ENCODE results near the gene MLPH.

MLPH gene, protein sequence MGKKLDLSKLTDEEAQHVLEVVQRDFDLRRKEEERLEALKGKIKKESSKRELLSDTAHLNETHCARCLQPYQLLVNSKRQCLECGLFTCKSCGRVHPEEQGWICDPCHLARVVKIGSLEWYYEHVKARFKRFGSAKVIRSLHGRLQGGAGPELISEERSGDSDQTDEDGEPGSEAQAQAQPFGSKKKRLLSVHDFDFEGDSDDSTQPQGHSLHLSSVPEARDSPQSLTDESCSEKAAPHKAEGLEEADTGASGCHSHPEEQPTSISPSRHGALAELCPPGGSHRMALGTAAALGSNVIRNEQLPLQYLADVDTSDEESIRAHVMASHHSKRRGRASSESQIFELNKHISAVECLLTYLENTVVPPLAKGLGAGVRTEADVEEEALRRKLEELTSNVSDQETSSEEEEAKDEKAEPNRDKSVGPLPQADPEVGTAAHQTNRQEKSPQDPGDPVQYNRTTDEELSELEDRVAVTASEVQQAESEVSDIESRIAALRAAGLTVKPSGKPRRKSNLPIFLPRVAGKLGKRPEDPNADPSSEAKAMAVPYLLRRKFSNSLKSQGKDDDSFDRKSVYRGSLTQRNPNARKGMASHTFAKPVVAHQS

DNA sequence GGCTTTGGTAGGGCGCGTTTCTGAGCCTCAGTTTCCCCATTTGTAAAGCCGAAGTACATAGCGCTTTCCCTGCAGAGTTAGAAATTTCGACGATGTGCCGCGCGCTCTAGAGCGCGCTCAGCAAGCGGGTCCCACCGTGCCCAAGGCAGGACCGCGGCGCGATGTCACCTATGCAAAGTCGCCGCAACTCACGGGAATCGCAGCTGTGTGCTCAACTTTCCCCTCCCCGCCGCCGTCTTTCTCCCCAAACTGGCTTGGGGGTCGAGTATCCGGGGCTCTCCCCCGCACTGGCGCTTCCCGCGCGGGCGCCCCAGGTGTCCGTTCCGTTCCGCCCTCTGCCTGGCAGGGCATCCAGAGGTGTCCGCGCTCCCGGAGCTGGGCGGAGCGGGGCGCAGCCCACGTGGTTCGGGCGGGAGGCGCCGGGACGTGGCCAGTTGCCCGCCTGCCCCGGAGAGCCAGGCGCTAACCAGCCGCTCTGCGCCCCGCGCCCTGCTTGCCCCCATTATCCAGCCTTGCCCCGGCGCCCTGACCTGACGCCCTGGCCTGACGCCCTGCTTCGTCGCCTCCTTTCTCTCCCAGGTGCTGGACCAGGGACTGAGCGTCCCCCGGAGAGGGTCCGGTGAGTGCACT is at the start of gene MLPH:
TSS of gene MLPH (plus strand) at position 433 of the 630 bp plus-strand sequence. CDS start 6,176 bp downstream, outside the sequence.
- Histone ChIP-seq H3K36me3 (ENCODE audit: control insufficient read depth in 2 of 2, insufficient read depth in 2 of 2, low read length in 2 of 2) (no peaks in the 10 kb centered on the region), H3K27ac (ENCODE audit: low read length) (no peak within 1 kb of the TSS), H3K27me3 (ENCODE audit: control insufficient read depth in 1 of 2, insufficient read depth in 2 of 2, low read length in 2 of 2) (peaks cover 17 to 30% of the 10 kb centered on the region in 2 donors), H3K9me3 (ENCODE audit: control insufficient read depth in 2 of 2, low read length in 2 of 2) (peaks cover 4 to 12% of the 10 kb centered on the region in 2 donors), H3K4me3 (ENCODE audit: low read length in 2 of 2) (peak within 1 kb of the TSS; percentile 47 to 73), H3K9ac (ENCODE audit: low read length in 2 of 2) (no peak within 1 kb of the TSS), H3K4me1 (ENCODE audit: control insufficient read depth, insufficient read depth, low read length) (peaks cover 16% of the 10 kb centered on the region)

DNA sequence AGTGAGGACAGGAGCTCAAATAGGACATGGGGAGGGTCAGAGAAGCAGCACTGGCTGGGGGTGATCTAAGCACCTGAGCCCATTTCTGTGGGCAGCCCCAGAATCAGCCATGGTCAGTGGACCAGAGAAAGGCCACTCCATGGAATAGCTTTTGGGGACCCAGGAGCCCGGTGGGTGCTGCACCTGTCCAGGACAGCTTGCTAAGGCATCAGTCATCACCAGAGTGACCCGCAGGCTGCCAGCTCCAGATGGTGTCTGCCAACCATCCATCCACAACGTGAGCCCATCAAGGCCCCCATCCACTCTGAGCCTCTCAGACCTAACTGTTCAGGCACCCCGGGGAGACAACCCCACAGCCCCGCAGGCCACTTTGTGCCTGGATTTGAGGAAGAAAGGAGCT is 49.5 kb upstream of the MLPH start:
- no peak overlapping the region for H3K4me3 ChIP-seq (ENCODE audit: low read length in 2 of 2)
- no peaks in the 10 kb centered on the region for H3K27me3 ChIP-seq (ENCODE audit: control insufficient read depth in 1 of 2, insufficient read depth in 2 of 2, low read length in 2 of 2)
- no peaks in the 10 kb centered on the region for H3K9me3 ChIP-seq (ENCODE audit: control insufficient read depth in 2 of 2, low read length in 2 of 2)
- H3K36me3 ChIP-seq (ENCODE audit: control insufficient read depth in 2 of 2, insufficient read depth in 2 of 2, low read length in 2 of 2), result no peaks in the 10 kb centered on the region
- no peak overlapping the region for H3K9ac ChIP-seq (ENCODE audit: low read length in 2 of 2)
- peaks cover 25% of the 10 kb centered on the region for H3K4me1 ChIP-seq (ENCODE audit: control insufficient read depth, insufficient read depth, low read length)
- H3K27ac ChIP-seq (ENCODE audit: low read length), result no peak overlapping the region

DNA sequence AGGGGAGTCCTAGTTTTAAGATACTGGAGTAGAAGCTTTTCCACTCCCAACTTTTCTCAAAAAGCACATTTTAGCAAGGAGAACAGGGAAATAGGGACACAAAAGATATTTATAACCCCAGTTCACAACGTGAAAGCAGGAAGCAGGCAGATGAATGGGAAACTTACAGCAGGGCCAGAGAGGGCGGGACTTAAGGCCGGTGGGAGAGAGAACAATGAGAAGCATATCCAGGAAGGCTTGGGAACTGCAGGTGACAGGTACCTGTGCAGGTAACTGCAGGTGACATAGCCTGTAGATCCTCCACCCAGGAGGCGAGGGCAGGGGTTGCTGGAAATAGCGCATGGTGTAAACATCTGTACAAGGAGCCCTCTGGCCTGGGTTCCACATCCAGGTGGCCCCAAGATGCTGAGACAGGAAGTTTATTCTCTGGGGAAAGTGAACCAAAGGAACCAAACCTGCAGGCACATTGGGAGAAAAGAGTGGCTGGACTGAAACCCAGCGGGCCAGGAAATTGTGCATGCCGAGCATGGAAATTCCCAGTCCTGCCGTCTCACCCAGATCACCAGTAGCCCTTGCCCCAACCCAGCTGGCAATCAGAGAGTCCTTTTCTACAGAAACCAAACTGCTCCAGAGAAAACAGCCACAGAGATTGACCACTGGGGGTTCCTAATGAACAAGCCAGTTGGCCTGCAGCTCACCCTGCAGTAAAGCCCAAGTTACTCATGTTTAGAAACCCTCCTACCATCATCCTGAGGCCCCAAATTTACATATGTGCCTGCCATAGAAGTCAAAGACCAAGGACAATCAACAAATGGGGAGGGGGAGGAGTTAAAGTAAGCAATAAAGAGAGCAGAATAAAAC is 48.7 kb upstream of the MLPH start:
- H3K27ac ChIP-seq (ENCODE audit: low read length), result no peak overlapping the region
- no peaks in the 10 kb centered on the region for H3K36me3 ChIP-seq (ENCODE audit: control insufficient read depth in 2 of 2, insufficient read depth in 2 of 2, low read length in 2 of 2)
- H3K9me3 ChIP-seq (ENCODE audit: control insufficient read depth in 2 of 2, low read length in 2 of 2), result no peaks in the 10 kb centered on the region
- peaks cover 0 to 2% of the 10 kb centered on the region in 2 donors for H3K27me3 ChIP-seq (ENCODE audit: control insufficient read depth in 1 of 2, insufficient read depth in 2 of 2, low read length in 2 of 2)
- H3K4me3 ChIP-seq (ENCODE audit: low read length in 2 of 2), result no peak overlapping the region
- H3K4me1 ChIP-seq (ENCODE audit: control insufficient read depth, insufficient read depth, low read length), result peaks cover 28% of the 10 kb centered on the region
- H3K9ac ChIP-seq (ENCODE audit: low read length in 2 of 2), result no peak overlapping the region

DNA sequence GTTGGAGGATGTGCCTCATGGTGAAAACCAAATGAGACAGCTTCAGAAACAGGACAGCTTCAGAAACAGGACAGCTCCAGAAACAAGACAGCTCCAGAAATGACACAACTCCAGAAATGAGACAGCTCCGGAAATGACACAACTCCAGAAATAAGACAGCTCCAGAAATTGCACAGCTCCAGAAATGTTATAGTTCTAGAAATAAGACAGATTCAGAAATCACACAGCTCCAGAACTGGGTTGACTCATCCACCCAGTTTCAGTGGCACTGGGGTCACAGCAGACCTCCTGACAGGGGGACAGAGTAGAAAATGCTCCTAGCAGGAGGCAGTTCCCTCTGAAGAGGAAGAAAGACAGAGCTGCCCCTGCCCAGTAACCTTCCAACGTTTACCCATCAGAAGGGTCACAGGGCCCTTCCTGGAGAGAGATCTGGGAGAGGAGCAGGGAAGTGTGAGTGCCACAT is 46.2 kb upstream of the MLPH start:
- Histone ChIP-seq H3K36me3 (ENCODE audit: control insufficient read depth in 2 of 2, insufficient read depth in 2 of 2, low read length in 2 of 2) (no peaks in the 10 kb centered on the region), H3K27me3 (ENCODE audit: control insufficient read depth in 1 of 2, insufficient read depth in 2 of 2, low read length in 2 of 2) (peaks cover 0 to 2% of the 10 kb centered on the region in 2 donors), H3K9ac (ENCODE audit: low read length in 2 of 2) (no peak overlapping the region), H3K9me3 (ENCODE audit: control insufficient read depth in 2 of 2, low read length in 2 of 2) (no peaks in the 10 kb centered on the region), H3K4me1 (ENCODE audit: control insufficient read depth, insufficient read depth, low read length) (peaks cover 22% of the 10 kb centered on the region), H3K27ac (ENCODE audit: low read length) (peak overlapping the region; percentile 18), H3K4me3 (ENCODE audit: low read length in 2 of 2) (no peak overlapping the region)

DNA sequence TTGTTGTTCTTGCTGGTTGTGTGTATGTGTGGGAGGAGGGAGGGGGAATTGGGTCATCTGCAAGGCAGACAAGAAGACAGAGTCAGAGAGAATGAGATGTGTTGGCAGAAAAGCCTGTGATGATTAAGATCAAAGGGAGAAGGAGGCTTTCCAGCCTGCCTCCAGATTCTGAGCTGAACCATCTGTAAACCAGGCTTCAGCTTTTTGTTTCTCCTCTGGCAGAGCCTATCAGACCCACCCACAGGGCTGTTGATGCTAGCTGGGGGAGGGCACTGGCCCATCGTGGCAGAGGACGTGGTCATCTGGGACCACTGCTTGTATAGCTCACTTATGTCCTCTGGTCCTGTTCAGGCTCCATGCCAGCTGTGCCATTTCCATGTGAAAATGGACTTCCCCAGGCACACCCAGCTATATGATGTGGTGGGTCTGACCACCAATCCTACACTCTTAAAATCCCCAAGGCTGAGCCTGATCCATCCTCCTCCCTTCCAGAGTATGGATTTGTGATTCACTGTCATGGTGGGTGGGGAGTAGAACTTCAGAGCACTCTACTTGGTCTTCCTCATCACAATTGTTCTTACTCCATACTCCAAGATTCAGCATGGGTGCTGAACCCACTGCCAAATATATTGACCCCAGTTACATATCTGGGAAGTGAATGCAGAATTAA is 45.3 kb upstream of the MLPH start:
- Histone ChIP-seq H3K9ac (ENCODE audit: low read length in 2 of 2) (no peak overlapping the region), H3K4me3 (ENCODE audit: low read length in 2 of 2) (no peak overlapping the region), H3K4me1 (ENCODE audit: control insufficient read depth, insufficient read depth, low read length) (peaks cover 13% of the 10 kb centered on the region), H3K9me3 (ENCODE audit: control insufficient read depth in 2 of 2, low read length in 2 of 2) (no peaks in the 10 kb centered on the region), H3K27ac (ENCODE audit: low read length) (no peak overlapping the region), H3K27me3 (ENCODE audit: control insufficient read depth in 1 of 2, insufficient read depth in 2 of 2, low read length in 2 of 2) (peaks cover 0 to 2% of the 10 kb centered on the region in 2 donors), H3K36me3 (ENCODE audit: control insufficient read depth in 2 of 2, insufficient read depth in 2 of 2, low read length in 2 of 2) (no peaks in the 10 kb centered on the region)

DNA sequence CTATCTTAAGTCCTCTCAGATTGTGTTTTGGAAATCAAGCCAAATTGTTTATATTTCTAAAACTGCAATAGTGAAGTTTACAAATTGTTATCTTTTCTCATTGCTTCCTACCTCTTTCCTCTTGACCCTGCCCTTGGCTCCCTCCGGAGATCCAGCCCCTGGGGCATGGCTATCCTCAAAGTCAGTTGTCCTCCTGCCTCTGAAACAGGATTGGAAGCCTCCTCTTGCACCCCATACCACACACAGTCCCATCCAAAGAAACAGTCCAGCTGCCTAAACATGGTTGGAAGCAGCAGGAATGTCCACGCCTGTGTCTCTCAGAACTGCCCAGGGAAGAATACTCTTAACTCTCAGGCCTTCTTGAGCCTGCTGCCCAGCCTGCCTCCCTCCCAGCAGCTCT is 43.0 kb upstream of the MLPH start:
- Histone ChIP-seq H3K9me3 (ENCODE audit: control insufficient read depth in 2 of 2, low read length in 2 of 2) (no peaks in the 10 kb centered on the region), H3K36me3 (ENCODE audit: control insufficient read depth in 2 of 2, insufficient read depth in 2 of 2, low read length in 2 of 2) (no peaks in the 10 kb centered on the region), H3K27me3 (ENCODE audit: control insufficient read depth in 1 of 2, insufficient read depth in 2 of 2, low read length in 2 of 2) (peaks cover 0 to 2% of the 10 kb centered on the region in 2 donors), H3K27ac (ENCODE audit: low read length) (no peak overlapping the region), H3K4me3 (ENCODE audit: low read length in 2 of 2) (no peak overlapping the region), H3K9ac (ENCODE audit: low read length in 2 of 2) (no peak overlapping the region), H3K4me1 (ENCODE audit: control insufficient read depth, insufficient read depth, low read length) (peaks cover 9% of the 10 kb centered on the region)

DNA sequence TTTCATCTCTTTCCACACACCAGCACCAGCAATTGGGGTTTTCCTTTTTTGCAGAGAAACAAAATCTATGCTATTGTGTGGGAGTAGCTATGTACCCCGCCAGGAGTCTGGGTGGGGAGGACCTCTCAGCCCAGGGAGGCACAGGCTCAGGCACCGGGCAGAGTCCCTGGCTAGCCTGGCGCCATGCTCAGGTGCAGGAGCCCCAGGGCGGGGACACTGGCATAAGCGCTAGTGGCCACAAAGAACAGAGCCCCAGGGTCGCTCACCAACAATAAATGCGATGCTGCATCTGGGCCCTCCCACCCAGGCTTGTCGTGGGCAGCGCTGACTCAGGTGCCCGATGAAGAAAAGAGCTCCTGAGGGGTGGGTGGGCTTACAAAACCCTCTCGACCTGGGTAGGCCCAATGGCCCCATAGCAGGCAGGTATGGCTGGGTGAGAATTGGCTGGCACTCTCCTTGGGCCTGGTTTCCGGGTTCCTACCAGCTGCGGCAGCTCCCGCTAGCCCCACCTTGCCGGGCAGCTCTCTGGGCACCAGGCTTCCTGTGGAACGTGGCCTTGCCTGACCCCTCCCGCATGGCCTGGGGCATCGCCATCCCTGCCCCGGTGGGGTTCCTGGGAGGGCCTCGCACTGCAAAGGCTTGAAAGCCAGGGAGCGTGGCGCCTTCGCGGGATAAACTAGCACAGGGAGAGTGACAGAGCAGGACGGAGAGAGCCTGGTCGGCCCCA is 41.3 kb upstream of the MLPH start:
- Histone ChIP-seq H3K9me3 (ENCODE audit: control insufficient read depth in 2 of 2, low read length in 2 of 2) (no peaks in the 10 kb centered on the region), H3K4me1 (ENCODE audit: control insufficient read depth, insufficient read depth, low read length) (peaks cover 23% of the 10 kb centered on the region), H3K27me3 (ENCODE audit: control insufficient read depth in 1 of 2, insufficient read depth in 2 of 2, low read length in 2 of 2) (peaks cover 0 to 4% of the 10 kb centered on the region in 2 donors), H3K36me3 (ENCODE audit: control insufficient read depth in 2 of 2, insufficient read depth in 2 of 2, low read length in 2 of 2) (no peaks in the 10 kb centered on the region), H3K9ac (ENCODE audit: low read length in 2 of 2) (no peak overlapping the region), H3K4me3 (ENCODE audit: low read length in 2 of 2) (no peak overlapping the region), H3K27ac (ENCODE audit: low read length) (no peak overlapping the region)

DNA sequence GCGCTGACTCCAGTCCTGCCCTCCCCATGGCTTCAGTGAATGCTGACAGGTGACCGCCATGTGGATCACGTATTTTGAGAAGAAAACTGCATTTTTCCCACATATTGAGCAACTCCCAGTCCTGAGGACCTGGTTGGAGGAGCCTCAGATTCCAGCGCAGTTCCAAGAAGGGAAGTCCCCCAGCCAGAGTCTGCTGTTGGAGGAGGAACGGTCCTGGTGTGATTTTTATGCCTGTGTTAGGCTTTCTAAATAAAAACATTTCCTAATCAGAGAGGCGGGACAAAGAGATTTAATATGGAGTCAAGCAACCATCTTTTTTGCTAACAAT is 40.7 kb upstream of the MLPH start:
- H3K4me1 ChIP-seq (ENCODE audit: control insufficient read depth, insufficient read depth, low read length), result peaks cover 28% of the 10 kb centered on the region
- H3K27ac ChIP-seq (ENCODE audit: low read length), result no peak overlapping the region
- H3K36me3 ChIP-seq (ENCODE audit: control insufficient read depth in 2 of 2, insufficient read depth in 2 of 2, low read length in 2 of 2), result no peaks in the 10 kb centered on the region

DNA sequence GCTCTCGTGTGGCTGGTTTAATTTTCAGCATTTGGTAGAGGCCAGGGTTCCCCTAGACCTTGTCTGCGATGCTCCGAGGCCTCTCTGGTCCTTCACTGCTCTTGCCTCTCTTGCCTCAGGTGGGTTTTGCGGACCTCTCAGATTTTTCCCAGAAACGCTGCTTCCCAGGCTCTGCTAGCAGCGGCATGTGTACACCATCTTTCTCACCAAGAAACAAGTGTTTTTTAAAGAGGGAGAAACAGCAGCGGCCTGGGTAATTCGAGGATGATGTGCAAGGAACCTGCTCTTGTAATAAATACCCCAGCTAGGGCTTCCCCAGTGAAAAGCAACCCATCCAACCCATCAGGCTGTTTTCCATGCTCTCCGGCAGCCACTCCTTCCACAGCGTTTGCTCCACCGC is 39.6 kb upstream of the MLPH start:
- peaks cover 37% of the 10 kb centered on the region for H3K4me1 ChIP-seq (ENCODE audit: control insufficient read depth, insufficient read depth, low read length)
- no peaks in the 10 kb centered on the region for H3K9me3 ChIP-seq (ENCODE audit: control insufficient read depth in 2 of 2, low read length in 2 of 2)
- H3K27me3 ChIP-seq (ENCODE audit: control insufficient read depth in 1 of 2, insufficient read depth in 2 of 2, low read length in 2 of 2), result peaks cover 0 to 4% of the 10 kb centered on the region in 2 donors
- no peaks in the 10 kb centered on the region for H3K36me3 ChIP-seq (ENCODE audit: control insufficient read depth in 2 of 2, insufficient read depth in 2 of 2, low read length in 2 of 2)
- no peak overlapping the region for H3K9ac ChIP-seq (ENCODE audit: low read length in 2 of 2)
- H3K4me3 ChIP-seq (ENCODE audit: low read length in 2 of 2), result no peak overlapping the region
- no peak overlapping the region for H3K27ac ChIP-seq (ENCODE audit: low read length)

More for the DNA sequence above, 40.7 kb upstream of the MLPH start:
- no peak overlapping the region for H3K4me3 ChIP-seq (ENCODE audit: low read length in 2 of 2)
- H3K27me3 ChIP-seq (ENCODE audit: control insufficient read depth in 1 of 2, insufficient read depth in 2 of 2, low read length in 2 of 2), result peaks cover 0 to 4% of the 10 kb centered on the region in 2 donors
- no peak overlapping the region for H3K9ac ChIP-seq (ENCODE audit: low read length in 2 of 2)
- no peaks in the 10 kb centered on the region for H3K9me3 ChIP-seq (ENCODE audit: control insufficient read depth in 2 of 2, low read length in 2 of 2)
